Activated CD8-positive, alpha-beta memory T cell treated with anti-CD3 and anti-CD28 coated beads, Interleukin-2, amount 50 U/mL, for 4 hours (primary cell): ENCODE measurements around the gene DPCD.
"Not testable (repeated sequence)": the region's sequence is repeated elsewhere in the genome, so short reads cannot be mapped to it uniquely, and the experiment has no call there.

Source experiments
- DNase-seq: peaks from one replicate; pipeline ENCODE4 v3.0.0-alpha.2; 2020

DPCD gene

DNA sequence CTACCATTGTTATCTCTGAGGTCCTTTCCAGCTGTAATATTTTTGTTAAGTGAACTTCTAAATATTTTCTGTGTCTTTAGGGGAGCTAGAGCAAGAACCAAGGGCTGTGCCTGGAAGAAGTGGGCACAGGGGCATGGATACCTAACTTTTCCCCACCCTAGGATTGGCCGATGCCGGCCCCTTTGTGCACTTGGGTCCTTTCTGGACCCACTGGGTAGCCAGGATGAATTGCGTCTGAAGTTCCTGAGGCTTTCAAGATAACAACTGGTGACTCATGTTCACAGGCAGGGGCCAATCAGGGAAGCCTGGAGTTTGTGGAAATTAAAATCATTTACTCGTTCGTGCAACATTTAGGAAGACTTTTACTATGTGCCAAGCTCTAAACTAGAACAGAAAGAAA lies 758 bp downstream of the DPCD start:
- no peak for DNase-seq

DNA sequence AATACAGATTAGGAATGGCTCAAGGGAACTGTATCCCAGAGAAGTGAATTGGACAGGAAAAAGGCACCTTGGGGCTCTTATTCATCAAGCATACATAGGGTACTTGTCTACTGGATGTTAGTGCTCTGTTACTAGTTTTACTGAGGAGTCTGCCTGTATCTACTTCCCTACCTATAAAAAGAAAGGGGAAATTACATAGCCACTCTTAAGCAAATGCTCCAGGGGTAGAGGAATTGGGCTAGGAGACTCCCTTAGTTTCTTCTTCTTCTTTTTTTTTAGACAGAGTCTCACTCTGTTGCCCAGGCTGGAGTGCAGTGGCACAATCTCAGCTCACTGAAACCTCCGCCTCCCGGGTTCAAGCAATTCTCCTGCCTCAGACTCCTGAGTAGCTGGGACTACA lies 5.2 kb downstream of the DPCD start:
- DNase-seq = not testable (repeated sequence)

- no peak for DNase-seq
Measured at GRCh38 chr10:101595591-101596433, 7.7 kb downstream of the DPCD start.

DNA sequence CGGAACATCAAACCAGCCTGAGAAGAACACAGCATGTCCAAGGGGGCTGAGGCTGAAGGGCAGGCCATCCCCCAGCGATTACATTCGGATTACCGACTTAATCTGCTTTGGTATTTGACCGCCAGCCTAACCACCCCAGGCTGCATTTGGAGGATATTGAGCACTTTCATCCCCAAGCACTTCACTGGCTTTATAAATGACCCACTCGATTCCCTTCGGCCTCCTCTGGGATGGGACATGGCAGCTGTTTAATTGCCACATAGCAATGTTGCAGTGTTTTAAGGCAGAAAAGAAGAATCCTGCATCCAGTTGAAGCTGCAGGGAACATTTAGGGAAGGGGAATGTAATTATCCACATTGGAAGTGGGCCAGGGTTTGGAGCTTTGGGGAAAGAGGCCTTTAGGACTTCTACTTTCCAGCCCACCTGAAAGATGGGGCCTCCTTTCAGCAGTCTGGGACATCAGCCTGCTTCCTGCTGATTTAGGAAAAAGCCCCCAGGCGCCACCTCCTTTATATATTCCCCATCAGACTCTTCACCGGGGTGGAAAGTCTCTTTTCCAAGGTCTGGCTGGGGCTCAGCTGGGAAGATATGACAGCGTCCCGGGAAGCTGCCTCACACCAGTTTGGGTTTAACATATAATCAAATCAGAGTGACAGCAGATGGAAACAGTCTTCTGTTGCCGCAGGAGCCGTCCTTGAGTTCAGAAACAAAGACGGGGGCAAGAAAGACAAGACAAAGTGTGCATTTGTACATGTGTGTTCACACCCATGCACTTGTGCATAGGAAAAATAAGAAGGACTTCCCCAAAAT lies 9.2 kb downstream of the DPCD start:
- no peak for DNase-seq

GRCh38 chr10:101601541-101601940 lies 13.4 kb downstream of the DPCD start:
- no peak for DNase-seq

DNA sequence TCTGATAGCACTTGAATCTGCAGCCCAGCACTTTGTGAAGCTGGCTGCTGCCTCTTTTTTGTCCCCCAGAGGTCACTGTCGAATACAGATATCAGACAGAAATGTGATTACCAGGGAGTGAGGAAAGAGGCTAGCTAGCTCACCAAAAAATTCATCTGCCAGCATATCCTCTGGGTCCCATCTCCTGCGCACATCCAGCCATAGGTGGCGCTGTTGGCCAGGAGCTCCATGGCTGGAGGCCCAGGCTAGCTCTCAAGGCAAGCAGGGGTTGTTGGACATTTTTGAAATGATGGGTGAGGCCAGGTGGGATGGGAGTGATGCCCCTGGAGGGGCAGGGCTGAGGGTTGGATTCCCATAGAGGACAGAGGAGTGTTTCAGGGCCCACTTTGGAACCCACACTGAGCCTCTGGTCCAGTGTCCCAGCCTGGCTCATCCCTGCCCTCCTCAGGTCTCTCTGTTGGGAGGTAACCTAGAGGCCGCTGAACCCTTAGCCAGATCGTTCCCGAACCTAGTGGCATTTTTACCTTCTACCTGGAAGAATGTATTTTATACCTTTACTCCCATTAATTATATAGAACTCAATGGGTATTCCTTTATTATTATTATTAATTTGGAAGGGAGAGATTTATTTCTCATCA lies 14.8 kb downstream of the DPCD start:
- DNase-seq = peak; percentile 44

DNA sequence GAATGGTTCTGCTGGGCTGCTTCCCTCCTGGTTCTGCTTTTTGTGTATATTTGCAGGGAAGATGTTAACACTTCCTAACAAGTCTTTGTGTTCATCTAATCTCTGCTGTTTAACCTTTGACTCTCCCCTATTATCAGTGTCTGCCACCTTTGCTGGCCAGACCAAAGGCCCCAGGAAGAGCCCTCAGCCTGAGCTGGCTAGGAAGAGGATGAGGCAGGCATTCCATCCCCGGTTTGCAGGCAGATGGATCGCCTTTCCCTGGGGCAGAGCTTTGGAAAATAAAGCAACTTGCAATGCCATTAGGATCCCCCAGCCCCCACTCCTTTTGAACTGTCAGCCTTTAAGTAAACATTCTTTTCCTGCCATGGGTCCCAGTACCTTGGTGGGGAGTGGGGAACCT lies 19.0 kb downstream of the DPCD start:
- DNase-seq = no peak

- DNase-seq = no peak
Measured at GRCh38 chr10:101609481-101609880, 21.4 kb downstream of the DPCD start.

DNA sequence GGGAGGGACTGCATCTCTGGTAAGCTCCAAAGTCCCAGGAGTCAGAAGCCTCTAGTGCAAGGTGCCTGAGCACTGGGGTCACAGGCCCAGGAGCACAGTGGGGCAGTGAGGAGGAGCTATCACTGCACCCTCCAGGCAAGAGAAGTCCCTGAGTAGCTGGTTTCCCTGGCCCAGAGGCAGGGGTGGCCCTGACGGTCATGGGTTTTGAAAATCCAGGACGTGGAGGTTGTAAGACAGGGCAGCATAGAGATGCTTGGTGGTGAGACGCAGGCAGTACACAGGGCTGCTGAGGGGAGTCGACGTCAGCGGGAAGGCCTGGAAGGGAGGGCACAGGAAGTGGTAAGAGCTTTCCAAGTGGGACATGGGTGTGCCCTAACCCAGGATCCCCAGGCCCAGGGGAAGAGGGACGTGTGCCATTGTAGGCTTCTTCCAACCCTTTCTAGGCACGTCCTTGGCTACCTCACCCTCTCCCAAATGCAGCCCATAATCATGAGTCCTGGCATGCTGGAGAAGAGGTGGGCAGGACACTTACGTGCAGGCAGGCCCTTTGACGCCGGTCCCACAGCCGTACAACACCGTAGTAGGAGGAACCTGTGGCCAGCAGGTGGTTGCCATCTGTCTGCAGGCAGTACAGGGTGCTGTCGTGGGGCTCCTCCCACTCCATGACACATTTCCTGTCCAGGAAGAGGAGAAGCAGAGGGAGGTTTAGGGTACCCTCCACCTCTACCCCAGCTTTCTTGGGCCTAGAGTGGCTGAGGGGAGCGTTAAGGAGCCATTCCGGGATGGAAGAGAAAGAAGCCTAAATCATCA lies 23.2 kb downstream of the DPCD start:
- no peak for DNase-seq

DNA sequence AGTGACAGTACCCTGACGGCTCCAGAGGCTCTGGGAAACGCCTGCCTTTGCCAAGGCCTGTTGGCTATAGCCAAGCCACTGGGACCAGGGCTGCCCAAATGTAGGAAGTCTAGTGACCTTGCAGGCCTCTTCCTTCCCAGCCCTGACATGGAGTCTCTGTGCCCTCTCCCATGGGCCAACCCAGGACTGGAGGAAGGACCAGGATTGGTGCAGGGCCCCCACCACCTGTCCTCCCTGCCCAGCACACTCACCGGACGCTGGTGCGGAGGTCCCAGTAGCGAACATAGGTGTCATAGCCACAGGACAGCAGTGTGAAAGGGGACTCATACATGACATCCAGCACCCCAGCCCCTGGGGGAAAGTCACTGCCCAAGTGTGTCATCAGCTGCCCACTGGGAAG lies 24.0 kb downstream of the DPCD start:
- no peak for DNase-seq

GRCh38 chr10:101612872-101613271 lies 24.8 kb downstream of the DPCD start:
- DNase-seq = no peak

- DNase-seq = no peak
Measured at GRCh38 chr10:101613646-101614045, 25.5 kb downstream of the DPCD start.

DNA sequence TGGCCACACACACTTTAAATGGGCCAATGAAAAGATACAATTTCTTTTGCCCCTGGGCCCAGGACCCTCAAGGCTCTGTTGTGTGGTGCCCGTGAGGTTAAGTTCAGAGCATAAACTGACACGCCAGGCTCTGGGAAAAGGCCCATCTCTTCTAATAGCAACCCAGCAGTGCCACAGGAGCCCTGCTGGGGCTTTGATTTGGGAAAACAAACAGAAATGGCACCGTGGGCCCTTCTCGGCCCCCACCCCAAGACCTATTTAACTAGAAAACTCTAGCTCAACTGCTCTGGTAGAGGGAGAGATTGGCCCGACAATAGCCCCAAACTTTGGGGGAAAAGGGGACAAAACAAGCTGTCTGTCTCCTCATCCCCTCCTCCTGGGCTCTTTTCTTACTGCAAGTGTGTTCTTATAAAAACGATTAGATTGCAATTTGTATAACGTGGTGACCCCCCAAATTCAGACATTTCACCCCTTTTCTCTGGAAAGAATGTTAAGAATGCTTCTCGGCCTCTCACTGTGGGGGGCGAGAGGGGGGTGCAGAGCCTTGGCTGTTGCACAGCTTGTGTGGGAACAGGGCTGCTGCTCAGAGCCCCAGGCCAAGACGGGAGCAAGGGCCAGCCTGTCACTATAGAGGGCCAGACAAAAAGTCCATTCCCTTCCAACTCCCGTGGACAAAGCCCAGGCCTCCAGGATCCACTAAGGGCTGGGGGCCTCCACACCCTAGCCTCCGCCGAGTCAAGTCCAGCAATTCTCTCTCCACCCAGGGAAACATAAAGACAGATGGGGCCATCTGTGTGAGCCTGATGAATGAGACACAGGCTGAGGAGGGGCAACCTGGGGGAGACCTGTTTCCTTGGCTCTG lies 26.8 kb downstream of the DPCD start:
- no peak for DNase-seq

DNA sequence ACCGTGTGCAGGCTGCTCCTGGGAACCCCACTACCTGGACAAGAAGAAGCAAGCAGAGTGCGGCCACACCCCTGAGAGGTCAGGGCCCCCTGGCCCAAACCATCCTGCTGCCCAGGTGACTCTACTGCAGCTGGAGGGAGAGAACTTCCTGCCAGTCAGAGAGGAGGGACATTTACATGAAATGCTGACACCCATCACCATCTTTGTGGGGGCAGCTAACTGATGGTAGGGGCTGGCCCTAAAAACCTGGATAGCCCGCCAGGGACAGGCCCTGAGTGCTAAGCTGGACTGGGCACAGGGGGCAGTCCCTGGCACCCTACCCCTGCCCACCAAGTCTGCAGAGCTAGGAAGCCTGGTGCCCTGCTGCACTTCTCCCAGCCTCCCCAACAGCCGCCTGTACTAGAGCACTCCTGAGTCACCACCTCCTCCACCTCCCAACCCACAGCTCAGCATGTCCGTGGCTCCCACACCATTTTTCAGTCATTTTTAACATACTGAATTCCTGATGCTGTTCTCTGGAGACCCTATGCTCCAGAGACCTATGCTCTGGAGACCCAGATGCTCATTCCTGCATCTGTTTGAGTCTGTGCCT lies 27.5 kb downstream of the DPCD start:
- no peak for DNase-seq

DNA sequence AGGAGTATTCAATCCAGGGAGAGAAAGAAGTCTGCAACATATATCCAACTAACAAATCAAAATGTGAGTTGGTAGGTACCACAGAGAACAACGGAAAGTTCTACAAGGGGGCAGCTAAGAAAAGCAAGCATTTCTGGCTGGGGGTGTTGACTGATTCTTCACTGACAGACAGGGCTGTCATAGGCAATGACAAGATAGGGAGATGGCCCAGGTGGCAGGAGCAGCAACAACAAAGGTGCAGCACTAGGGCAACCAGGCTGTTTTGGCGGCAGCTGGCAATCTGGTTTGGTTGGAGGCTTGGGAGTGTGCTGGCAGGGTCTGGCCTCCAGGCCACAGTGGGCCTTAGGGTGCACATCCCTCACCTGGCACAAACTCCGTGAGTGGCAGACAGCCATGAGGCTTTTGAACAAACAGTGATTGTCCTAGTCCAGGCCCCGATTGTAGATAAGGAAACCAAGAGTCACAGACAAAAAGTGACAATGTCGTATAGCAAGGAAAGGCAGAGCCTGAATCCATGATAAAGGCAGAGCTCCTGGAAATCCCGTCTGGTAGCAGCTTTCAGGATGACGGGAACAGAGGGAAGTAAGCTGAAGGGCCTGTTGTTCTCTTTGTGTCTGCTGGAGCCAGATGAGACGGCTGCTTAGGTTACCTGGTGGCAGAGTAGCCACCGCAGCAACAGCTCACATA lies 28.4 kb downstream of the DPCD start:
- no peak for DNase-seq

DNA sequence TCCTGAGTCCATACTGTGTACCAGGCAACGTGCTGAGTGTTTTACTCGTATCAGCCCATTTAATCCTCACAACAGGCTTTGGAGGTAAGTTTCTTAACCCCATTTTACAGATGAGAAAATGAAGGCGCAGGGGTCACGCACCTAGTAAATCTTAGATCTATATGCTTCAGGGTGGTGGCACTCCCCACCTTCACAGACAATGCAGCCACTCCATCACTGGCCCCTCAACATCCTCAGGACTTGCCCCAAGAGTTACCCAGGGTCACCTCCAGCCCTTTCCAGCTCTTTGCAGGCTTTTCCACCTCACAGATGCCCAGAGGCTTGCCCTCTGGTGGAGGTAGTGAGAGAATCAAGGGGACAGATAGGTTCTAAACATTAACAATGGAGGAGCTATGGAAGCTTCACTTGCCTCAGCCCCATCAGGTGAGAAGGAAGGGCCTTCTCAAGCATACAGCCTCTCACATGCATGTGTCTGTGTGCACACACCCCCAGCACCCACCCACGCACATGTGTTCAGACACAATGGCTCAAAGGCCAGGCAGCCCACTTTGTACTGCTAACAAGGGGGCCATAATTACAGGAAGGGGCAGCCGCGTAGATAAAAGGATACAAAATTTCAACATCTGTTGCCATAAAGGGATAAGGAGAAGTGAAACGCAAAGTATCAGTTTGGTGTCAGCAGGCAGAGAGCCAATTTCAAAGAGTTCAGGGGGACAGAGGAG lies 29.1 kb downstream of the DPCD start:
- DNase-seq = no peak

DNA sequence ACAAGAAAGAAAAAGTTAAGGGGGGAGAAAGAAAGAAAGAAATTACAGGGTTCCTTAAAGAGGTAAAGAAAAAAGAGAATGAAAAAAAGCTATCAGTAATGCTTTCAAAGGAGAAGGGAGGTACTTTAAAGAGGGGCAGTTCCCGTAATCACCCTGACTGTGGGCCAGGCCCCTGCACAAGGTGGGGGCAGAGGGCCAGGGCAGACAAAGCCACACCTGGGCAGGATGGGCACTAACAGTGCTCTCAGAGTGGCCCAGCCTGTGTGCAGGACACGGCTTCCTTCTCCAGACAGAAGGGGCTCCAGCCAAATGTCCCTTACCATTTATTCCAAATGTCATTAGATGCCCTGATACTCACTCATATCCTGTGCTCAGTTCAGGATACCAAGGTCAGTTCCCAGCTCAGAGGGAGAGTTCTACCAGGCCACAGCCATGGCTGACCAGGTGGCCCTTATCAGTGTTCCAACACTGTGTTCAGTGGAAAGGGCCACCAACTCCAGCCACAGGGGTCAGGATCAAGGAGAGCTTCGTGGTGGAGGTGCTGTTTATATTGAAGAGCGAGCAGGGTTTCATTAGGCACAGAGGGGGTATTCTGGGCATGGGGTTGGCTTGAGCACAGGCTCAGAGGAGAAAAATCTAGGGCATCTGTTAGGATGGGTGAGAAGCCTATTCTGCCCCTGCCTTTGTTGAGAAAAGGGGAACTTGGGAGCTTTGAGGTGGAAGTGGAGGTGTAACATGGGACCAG lies 29.9 kb downstream of the DPCD start:
- DNase-seq = no peak

- DNase-seq = no peak
Measured at GRCh38 chr10:101618871-101619270, 30.8 kb downstream of the DPCD start.

- no peak for DNase-seq
Measured at GRCh38 chr10:101619983-101620382, 31.9 kb downstream of the DPCD start.
